ENCODE results near the gene TXNDC2.

Gene TXNDC2

DNA sequence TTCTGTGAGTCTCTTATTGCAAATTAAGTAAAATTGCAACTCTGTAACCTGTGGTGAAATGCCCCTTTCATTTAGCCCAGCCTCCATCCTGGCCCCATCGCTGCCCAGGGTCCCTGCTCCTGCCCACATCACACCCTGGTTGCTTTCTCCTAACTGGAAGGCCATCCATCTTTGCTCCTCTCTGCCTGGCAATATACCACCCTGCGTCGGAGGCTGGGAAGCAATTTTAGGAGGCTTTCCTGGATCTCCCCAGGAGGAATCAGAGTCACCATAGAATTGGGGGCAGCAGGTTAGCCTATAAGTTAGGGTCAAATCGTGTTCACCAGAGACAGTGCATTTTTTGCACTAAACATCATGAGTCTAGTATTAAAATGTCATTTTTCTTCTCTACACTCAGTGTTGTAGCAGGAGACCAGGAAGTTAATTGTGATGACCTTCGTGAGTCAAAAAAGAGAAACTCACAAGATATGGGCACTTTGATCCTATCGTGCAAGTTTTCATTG is 14.5 kb upstream of the TXNDC2 start:
- no peaks in the 10 kb centered on the region for H3K36me3 ChIP-seq
- no peak overlapping the region for H3K27ac ChIP-seq
- no peaks in the 10 kb centered on the region for H3K9me3 ChIP-seq
- TF ChIP-seq, protein P1, sequence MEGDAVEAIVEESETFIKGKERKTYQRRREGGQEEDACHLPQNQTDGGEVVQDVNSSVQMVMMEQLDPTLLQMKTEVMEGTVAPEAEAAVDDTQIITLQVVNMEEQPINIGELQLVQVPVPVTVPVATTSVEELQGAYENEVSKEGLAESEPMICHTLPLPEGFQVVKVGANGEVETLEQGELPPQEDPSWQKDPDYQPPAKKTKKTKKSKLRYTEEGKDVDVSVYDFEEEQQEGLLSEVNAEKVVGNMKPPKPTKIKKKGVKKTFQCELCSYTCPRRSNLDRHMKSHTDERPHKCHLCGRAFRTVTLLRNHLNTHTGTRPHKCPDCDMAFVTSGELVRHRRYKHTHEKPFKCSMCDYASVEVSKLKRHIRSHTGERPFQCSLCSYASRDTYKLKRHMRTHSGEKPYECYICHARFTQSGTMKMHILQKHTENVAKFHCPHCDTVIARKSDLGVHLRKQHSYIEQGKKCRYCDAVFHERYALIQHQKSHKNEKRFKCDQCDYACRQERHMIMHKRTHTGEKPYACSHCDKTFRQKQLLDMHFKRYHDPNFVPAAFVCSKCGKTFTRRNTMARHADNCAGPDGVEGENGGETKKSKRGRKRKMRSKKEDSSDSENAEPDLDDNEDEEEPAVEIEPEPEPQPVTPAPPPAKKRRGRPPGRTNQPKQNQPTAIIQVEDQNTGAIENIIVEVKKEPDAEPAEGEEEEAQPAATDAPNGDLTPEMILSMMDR (IDR thresholded peaks at IDR 0.05): no peak
- H3K4me3 ChIP-seq: no peak overlapping the region
- DNase-seq: no peak
- peaks cover 0 to 7% (median 3%) of the 10 kb centered on the region in 4 donors for H3K4me1 ChIP-seq
- intact Hi-C loops (cut with DNase I; ENCODE audit: low total_unique reads): no loop called here
- no peaks in the 10 kb centered on the region for H3K27me3 ChIP-seq

- DNase-seq: no peak
- Histone ChIP-seq H3K36me3 (no peaks in the 10 kb centered on the region), H3K27me3 (no peaks in the 10 kb centered on the region), H3K27ac (no peak overlapping the region), H3K9me3 (no peaks in the 10 kb centered on the region), H3K4me3 (no peak overlapping the region), H3K4me1 (peaks cover 0 to 19% (median 10%) of the 10 kb centered on the region in 4 donors)
- intact Hi-C loops (cut with DNase I; ENCODE audit: low total_unique reads): no loop called here
- TF ChIP-seq, protein P1 (IDR thresholded peaks at IDR 0.05): no peak
Measured at GRCh38 chr18:9872823-9873222, 12.9 kb upstream of the TXNDC2 start.

DNA sequence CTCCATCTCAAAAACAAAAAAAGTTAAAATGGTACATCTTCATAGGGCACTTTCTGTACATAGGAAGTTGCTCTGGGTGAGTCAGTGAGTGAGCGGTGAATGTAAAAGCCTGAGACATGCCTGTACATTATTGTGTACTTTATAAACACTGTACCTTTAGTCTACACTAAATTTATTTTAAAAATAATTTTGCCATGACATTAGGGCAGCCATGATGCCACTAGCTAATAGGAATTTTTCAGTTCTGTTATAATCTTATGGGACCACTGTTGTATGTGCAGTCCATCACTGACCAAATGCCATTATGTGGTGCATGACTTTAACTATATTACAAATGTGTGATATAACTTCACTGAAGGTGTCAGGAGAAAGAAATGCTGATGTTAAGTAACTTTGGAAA is 11.0 kb upstream of the TXNDC2 start:
- TF ChIP-seq, protein P1 (IDR thresholded peaks at IDR 0.05): no peak
- H3K9me3 ChIP-seq: no peaks in the 10 kb centered on the region
- no peaks in the 10 kb centered on the region for H3K27me3 ChIP-seq
- H3K27ac ChIP-seq: no peak overlapping the region
- intact Hi-C loops (cut with DNase I; ENCODE audit: low total_unique reads): no loop called here
- H3K4me3 ChIP-seq: no peak overlapping the region
- no peak for DNase-seq
- H3K36me3 ChIP-seq: no peaks in the 10 kb centered on the region
- peaks cover 0 to 19% (median 9%) of the 10 kb centered on the region in 4 donors for H3K4me1 ChIP-seq

- Histone ChIP-seq H3K27ac (peak overlapping the region; percentile 66 to 72), H3K36me3 (no peaks in the 10 kb centered on the region), H3K4me1 (peaks cover 0 to 13% (median 7%) of the 10 kb centered on the region in 4 donors), H3K4me3 (peak overlapping the region; percentile 35 to 40), H3K9me3 (no peaks in the 10 kb centered on the region), H3K27me3 (no peaks in the 10 kb centered on the region)
- DNase-seq: no peak
- intact Hi-C loops (cut with DNase I; ENCODE audit: low total_unique reads): no loop called here
- TF ChIP-seq, protein P1 (IDR thresholded peaks at IDR 0.05): no peak
Measured at GRCh38 chr18:9876212-9876866, 9.4 kb upstream of the TXNDC2 start.

DNA sequence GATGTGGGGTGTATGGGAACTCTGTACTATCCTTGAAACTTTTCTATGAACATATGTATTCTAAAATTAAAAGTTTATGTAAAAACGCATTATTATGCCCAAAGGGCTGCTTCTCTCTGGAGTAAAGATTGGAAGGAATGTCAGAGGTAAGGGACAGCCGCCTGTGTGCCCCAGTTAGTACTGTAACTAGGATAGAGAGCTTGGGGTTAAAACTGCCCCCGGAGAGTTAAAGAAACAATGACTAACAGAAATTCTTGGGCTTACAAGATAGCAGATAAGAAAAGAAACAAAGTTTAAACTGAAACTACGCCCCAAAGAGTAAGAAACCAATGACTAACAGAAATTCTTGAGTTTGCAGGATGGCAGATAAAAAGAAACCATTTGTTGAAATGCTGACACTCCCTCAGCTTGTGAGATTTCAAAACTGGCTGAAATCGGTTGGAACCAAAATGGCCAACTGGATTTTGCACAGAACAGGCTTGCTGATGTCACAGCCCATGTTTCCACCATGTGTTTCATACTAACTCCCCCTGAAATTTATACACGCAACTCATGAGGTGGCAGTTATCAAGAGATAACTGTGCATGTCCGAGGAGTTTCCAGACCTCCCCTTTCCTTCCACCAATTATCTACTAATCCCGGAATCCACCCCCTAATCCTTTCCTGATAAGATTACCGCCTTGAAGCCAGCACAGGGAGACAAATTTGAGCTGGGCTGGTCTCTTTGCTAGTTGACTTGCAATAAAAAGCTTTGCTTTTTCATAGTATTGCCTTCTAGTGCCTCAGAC is 8.7 kb upstream of the TXNDC2 start:
- Histone ChIP-seq H3K9me3 (no peaks in the 10 kb centered on the region), H3K27me3 (no peaks in the 10 kb centered on the region), H3K27ac (peak overlapping the region; percentile 66 to 72), H3K4me1 (peaks cover 0 to 13% (median 7%) of the 10 kb centered on the region in 4 donors), H3K36me3 (no peaks in the 10 kb centered on the region), H3K4me3 (peak overlapping the region; percentile 35 to 40)
- intact Hi-C loops (cut with DNase I; ENCODE audit: low total_unique reads): no loop called here
- TF ChIP-seq, protein P1 (IDR thresholded peaks at IDR 0.05): no peak
- peak; percentile 53 to 72 for DNase-seq

All from tibial artery (tissue), 4 donors.